ENCODE data around the gene WDR6.

Gene WDR6

GRCh38 chr3:49020330-49021212, 13.4 kb downstream of the WDR6 start:
- peak overlapping the region; percentile 97 for H3K4me2 ChIP-seq
- peaks cover 43% of the 10 kb centered on the region for H3K36me3 ChIP-seq
- peak overlapping the region; percentile 100 for H3K9ac ChIP-seq
- H3K4me1 ChIP-seq = peaks cover 60% of the 10 kb centered on the region
- H4K20me1 ChIP-seq = peaks cover 55% of the 10 kb centered on the region
- H3K27ac ChIP-seq = peak overlapping the region; percentile 100
- no peaks in the 10 kb centered on the region for H3K9me3 ChIP-seq
- no peaks in the 10 kb centered on the region for H3K27me3 ChIP-seq
- TF ChIP-seq Cebpa-rat (IDR thresholded peaks at IDR 0.05) = no peak; the same call in 1 of the 2 replicates
- peak overlapping the region; percentile 96 for H3K4me3 ChIP-seq

- Histone ChIP-seq H3K4me3 (peak overlapping the region; percentile 96), H3K4me1 (peaks cover 61% of the 10 kb centered on the region), H3K9me3 (no peaks in the 10 kb centered on the region), H3K9ac (peak overlapping the region; percentile 100), H3K27ac (peak overlapping the region; percentile 100), H3K27me3 (no peaks in the 10 kb centered on the region), H3K4me2 (peak overlapping the region; percentile 97), H4K20me1 (peaks cover 55% of the 10 kb centered on the region), H3K36me3 (peaks cover 43% of the 10 kb centered on the region)
- no peak for TF ChIP-seq Cebpa-rat (IDR thresholded peaks at IDR 0.05)
These were observed 14.1 kb downstream of the WDR6 start for GRCh38 chr3:49021213-49021812.

DNA sequence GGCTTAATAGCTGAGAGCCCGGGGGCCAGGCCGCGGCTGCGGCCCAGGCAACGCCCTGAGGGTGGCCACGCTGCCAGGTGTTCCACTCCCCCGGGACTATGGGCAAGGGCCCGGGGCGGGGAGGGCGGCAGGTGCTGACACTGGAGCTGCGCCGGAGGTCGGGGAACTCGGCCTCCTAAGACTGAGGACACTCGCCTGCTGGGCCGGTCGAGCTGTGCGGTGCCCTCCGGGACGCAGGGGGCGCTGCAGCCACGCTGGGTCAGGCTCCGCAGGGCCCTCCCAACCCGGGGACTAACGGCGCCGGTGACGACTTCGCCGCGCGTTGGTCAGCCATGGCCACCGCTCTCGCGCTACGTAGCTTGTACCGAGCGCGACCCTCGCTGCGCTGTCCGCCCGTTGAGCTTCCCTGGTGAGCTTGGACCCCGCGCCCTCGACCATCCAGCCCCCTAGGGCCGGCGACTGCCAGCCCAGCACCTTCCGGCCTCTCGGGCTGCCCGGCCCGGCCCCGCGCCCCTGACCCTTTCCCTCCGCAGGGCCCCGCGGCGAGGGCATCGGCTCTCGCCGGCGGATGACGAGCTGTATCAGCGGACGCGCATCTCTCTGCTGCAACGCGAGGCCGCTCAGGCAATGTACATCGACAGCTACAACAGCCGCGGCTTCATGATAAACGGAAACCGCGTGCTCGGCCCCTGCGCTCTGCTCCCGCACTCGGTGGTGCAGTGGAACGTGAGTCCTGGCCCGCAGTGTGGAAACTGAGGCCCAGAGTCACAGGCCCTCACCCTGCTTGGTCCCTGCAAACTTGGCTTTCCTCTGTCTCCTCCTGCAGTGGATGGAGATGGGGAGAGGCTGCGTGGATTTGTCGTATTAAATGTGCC, 14.9 kb downstream of the WDR6 start, which contains the start of gene NDUFAF3:
NDUFAF3 (plus strand) TSS at position 309 of the 875 bp plus-strand sequence; CDS start at position 333, 24 bp downstream.
- peaks cover 55% of the 10 kb centered on the region for H4K20me1 ChIP-seq
- H3K4me1 ChIP-seq = peaks cover 61% of the 10 kb centered on the region
- peak within 1 kb of the TSS; percentile 97 for H3K4me2 ChIP-seq
- H3K9ac ChIP-seq = peak within 1 kb of the TSS; percentile 100
- H3K27me3 ChIP-seq = no peaks in the 10 kb centered on the region
- peak within 1 kb of the TSS; percentile 100 for H3K27ac ChIP-seq
- H3K4me3 ChIP-seq = peak within 1 kb of the TSS; percentile 96
- peaks cover 44% of the 10 kb centered on the region for H3K36me3 ChIP-seq
- TF ChIP-seq Cebpa-rat (IDR thresholded peaks at IDR 0.05) = no peak
- no peaks in the 10 kb centered on the region for H3K9me3 ChIP-seq

GRCh38 chr3:49022688-49023171, 15.5 kb downstream of the WDR6 start:
- peaks cover 55% of the 10 kb centered on the region for H4K20me1 ChIP-seq
- peak overlapping the region; percentile 96 for H3K4me3 ChIP-seq
- peak overlapping the region; percentile 97 for H3K4me2 ChIP-seq
- peak overlapping the region; percentile 100 for H3K9ac ChIP-seq
- peaks cover 61% of the 10 kb centered on the region for H3K4me1 ChIP-seq
- peaks cover 51% of the 10 kb centered on the region for H3K36me3 ChIP-seq
- no peak for TF ChIP-seq Cebpa-rat (IDR thresholded peaks at IDR 0.05)
- H3K9me3 ChIP-seq = no peaks in the 10 kb centered on the region
- H3K27ac ChIP-seq = peak overlapping the region; percentile 100
- H3K27me3 ChIP-seq = no peaks in the 10 kb centered on the region

DNA sequence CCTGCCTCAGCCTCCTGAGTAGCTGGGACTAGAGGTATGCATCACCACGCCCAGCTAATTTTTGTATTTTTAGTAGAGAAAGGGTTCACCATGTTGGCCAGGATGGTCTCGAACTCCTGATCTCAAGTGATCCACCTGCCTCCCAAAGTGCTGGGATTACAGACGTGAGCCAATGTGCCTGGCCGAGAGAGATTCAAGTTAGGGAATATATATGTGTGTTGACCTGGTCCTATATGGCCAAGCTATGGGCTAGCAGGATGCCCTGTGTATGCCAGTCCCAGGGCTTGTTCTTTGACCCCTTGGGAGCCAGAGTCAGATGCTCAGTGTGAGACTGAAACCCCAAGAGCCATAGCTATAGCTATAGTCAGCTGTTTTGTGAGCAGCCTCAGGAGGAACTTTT, 16.6 kb downstream of the WDR6 start:
- Histone ChIP-seq H3K9ac (peak overlapping the region; percentile 100; the same call in 1 of the 2 replicates), H3K9me3 (no peaks in the 10 kb centered on the region), H3K4me1 (peaks cover 70% of the 10 kb centered on the region), H3K4me2 (peak overlapping the region; percentile 97), H3K27ac (peak overlapping the region; percentile 71), H4K20me1 (peaks cover 55% of the 10 kb centered on the region), H3K4me3 (peak overlapping the region; percentile 96), H3K27me3 (no peaks in the 10 kb centered on the region), H3K36me3 (peaks cover 53% of the 10 kb centered on the region)
- TF ChIP-seq Cebpa-rat (IDR thresholded peaks at IDR 0.05) = no peak

GRCh38 chr3:49024449-49024848, 17.3 kb downstream of the WDR6 start:
- H3K27ac ChIP-seq = peak overlapping the region; percentile 71
- TF ChIP-seq Cebpa-rat (IDR thresholded peaks at IDR 0.05) = no peak
- H3K4me3 ChIP-seq = peak overlapping the region; percentile 47; the same call in 1 of the 2 replicates
- peak overlapping the region; percentile 97 for H3K4me2 ChIP-seq
- no peaks in the 10 kb centered on the region for H3K27me3 ChIP-seq
- H3K36me3 ChIP-seq = peaks cover 53% of the 10 kb centered on the region
- peak overlapping the region; percentile 56; the same call in 1 of the 2 replicates for H3K9ac ChIP-seq
- peaks cover 63% of the 10 kb centered on the region for H3K4me1 ChIP-seq
- peaks cover 55% of the 10 kb centered on the region for H4K20me1 ChIP-seq
- H3K9me3 ChIP-seq = no peaks in the 10 kb centered on the region

DNA sequence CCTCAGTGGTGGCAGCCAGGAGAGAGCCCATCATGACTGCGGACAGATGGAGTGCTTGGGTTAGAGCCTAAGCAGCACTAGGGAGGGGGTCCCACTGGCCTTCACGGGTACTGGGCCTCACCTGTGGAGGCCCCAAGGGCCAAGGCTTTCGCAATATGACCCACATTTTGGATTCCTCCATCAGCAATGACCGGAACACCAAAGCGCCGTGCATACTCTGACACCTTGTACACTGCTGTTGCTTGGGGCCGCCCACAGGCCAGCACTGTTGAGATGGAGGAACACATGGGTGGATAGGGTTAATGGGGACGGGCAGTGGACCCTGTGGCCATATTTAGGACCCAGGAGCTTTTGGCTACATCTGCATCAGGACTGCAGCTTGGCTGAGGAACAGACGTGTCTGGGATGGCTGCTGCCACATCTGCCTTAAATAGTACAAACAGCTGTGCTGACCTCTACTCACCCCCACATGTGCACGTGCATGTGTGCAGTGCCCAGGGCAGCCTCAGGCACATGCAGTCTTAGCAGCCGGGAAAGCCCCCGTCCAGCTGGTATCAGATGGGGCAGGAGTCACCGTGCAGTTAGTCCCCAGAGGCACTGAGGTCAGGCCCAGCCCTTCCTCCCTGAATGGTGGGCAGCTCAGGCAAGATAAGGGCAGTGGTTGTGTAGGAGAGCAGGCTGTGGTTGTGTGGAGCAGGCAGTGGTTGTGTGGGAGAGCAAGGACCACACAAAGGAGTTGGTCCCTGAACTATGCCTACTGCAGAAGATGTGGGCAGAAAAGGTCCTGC, 18.0 kb downstream of the WDR6 start:
- Histone ChIP-seq H3K4me2 (peak overlapping the region; percentile 97), H3K9ac (peak overlapping the region; percentile 56)

GRCh38 chr3:49025793-49026520, 18.8 kb downstream of the WDR6 start:
- Histone ChIP-seq H3K4me1 (peaks cover 61% of the 10 kb centered on the region), H3K9ac (peak overlapping the region; percentile 56), H3K4me2 (peak overlapping the region; percentile 97), H3K27me3 (no peaks in the 10 kb centered on the region), H3K4me3 (peak overlapping the region; percentile 47), H3K36me3 (peaks cover 64% of the 10 kb centered on the region), H4K20me1 (peaks cover 55% of the 10 kb centered on the region), H3K27ac (peak overlapping the region; percentile 71), H3K9me3 (no peaks in the 10 kb centered on the region)
- TF ChIP-seq Cebpa-rat (IDR thresholded peaks at IDR 0.05) = no peak

More for the DNA sequence above, 18.0 kb downstream of the WDR6 start:
- Histone ChIP-seq H4K20me1 (peaks cover 55% of the 10 kb centered on the region), H3K4me3 (peak overlapping the region; percentile 47), H3K9me3 (no peaks in the 10 kb centered on the region), H3K27me3 (no peaks in the 10 kb centered on the region), H3K4me1 (peaks cover 61% of the 10 kb centered on the region), H3K36me3 (peaks cover 56% of the 10 kb centered on the region), H3K27ac (peak overlapping the region; percentile 71)
- TF ChIP-seq Cebpa-rat (IDR thresholded peaks at IDR 0.05) = no peak

All from BLaER1 (cell line).